OCI-LY3 (cell line): ENCODE measurements around the gene BACE2.
A peak's percentile ranks its signal among the peaks of the same experiment; 100 is the strongest.

Experiments used
- EZH2phosphoT487 ChIP-seq: fragments of 200-600 bp; shearing (Covaris generic); IDR thresholded peaks from 2 replicates; pipeline ENCODE4 v1.6.1; 2018; ENCODE audit warnings: antibody characterized with exemption, mixed run types, low read depth
- TF ChIP-seq, protein P1 (sequence below): fragments of 200-600, 300-600 bp; sonication (generic); IDR thresholded peaks from 2 replicates; pipeline ENCODE4 v1.5.1; 2014; ENCODE audit warnings: antibody characterized with exemption, low read length, low read depth

DNA sequence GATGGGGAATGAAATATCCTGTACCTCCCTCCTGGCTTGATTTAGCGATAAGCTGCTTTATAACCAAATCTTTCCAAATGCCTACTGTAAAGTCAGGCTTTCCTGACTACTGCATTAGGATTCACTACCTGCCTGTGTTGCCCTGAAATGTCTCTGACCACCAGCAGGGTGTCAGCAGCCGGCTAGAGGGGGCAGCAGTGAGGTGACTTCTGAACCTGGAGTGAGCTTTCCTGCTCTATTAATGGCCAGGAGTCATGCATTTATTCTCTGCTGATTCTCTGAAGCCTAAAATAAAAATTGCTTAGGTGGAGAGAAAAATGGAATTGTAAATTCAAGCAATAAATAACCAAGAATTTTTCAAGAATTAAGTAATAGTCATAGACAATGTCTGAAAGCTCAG lies 2.5 kb downstream of the BACE2 start:
- TF ChIP-seq EZH2phosphoT487 = no peak
- TF ChIP-seq, protein P1, sequence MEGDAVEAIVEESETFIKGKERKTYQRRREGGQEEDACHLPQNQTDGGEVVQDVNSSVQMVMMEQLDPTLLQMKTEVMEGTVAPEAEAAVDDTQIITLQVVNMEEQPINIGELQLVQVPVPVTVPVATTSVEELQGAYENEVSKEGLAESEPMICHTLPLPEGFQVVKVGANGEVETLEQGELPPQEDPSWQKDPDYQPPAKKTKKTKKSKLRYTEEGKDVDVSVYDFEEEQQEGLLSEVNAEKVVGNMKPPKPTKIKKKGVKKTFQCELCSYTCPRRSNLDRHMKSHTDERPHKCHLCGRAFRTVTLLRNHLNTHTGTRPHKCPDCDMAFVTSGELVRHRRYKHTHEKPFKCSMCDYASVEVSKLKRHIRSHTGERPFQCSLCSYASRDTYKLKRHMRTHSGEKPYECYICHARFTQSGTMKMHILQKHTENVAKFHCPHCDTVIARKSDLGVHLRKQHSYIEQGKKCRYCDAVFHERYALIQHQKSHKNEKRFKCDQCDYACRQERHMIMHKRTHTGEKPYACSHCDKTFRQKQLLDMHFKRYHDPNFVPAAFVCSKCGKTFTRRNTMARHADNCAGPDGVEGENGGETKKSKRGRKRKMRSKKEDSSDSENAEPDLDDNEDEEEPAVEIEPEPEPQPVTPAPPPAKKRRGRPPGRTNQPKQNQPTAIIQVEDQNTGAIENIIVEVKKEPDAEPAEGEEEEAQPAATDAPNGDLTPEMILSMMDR = peak; percentile 41
